ENCODE data around the gene PHAX.
"Not testable (repeated sequence)": the region's sequence is repeated elsewhere in the genome, so short reads cannot be mapped to it uniquely, and the experiment has no call there.

Gene PHAX, protein sequence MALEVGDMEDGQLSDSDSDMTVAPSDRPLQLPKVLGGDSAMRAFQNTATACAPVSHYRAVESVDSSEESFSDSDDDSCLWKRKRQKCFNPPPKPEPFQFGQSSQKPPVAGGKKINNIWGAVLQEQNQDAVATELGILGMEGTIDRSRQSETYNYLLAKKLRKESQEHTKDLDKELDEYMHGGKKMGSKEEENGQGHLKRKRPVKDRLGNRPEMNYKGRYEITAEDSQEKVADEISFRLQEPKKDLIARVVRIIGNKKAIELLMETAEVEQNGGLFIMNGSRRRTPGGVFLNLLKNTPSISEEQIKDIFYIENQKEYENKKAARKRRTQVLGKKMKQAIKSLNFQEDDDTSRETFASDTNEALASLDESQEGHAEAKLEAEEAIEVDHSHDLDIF

DNA sequence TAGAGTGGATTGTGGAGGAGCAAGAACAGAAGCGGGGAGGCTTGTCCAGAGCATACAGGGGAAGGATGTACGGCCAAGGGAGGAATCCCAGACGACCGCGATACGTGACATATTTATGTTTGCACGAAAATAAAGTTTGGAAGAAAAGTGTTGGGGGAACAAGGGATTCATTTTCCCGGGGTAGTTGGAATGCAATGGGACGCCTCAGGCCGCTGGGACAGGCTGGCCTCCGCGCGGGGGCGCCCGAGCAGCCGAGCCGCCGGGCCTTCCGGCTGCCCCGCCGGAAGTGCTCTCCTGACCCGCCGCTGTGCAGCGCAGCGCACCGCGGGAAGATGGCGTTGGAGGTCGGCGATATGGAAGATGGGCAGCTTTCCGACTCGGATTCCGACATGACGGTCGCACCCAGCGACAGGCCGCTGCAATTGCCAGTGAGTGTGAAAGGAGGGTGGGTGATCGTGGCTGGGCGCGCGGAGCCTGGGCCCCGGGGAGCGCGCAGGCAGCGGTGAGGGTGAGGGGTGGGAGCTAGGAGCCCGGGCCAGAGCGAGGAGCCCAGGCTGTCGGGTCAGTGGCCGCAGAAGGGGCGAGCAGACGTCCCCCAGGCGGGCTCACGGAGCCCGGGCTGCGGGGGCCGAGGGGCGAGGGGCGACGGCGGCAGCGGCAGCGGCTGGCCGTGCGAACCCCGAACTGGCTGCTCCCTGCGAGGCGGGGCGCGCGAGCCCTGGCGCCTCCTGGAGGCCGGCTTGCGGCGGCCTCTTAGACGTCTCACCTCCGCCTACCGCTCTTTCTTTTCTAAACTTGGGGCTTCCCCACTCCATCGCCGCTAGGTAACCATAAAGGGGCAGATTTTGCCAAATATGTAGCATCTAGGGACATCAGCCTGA lies at the start of gene PHAX:
Gene PHAX, plus strand, starts transcription at position 317 of the 881 bp plus-strand sequence. Its CDS starts 16 bp downstream, at position 333.
- peak; percentile 17 to 82 for DNase-seq

DNA sequence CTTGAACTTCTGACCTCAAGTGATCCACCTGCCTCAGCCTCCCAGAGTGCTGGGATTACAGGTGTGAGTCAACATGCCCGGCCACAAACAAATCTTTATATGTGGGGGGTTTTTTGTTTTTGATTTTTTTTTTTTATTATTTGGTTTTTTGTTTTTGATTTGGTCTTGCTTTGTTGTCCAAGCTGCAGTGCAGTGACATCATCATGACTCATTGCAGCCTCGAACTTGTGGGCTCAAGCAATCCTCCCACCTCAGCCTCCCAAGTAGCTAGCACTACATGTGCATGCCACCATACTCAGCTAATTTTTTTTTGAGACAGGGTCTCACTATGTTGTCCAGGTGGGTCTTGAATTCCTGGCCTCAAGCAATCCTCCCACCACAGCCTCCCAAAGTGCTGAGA lies 48.1 kb upstream of the PHAX start:
- DNase-seq = no peak

DNA sequence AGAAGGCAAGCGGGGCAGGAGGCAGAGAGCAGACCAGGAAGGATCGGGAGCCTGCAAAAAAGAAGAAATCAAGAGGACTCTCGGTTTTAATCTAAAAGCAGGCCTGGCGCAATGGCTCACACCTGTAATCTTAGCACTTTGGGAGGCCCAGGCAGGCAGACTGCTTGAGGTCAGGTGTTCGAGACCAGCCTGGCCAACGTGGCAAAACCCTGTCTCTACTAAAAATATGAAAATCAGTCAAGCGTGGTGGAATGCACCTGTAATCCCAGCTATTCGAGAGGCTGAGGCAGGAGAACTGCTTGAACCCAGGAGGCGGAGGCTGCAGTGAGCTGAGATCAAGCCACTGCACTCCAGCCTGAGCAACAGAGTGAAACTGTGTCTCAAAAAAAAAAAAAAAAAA lies 45.6 kb upstream of the PHAX start:
- not testable (repeated sequence) for DNase-seq

DNA sequence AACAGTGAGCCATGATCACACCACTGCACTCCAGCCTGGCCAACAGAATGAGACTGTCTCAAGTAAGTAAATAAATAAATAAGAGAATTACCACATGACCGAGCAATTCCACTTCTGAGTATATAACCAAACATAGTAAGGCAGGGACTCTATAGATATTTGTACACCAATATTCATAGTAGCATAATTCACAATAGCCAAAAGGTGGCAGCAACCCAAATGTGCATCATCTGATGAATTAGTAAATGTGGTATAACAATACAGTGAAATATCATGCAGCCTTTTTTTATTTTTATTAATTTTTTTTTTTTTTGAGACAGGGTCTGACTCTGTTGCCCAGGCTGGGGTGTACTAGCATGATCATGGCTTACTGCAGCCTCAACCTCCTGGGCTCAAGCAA lies 38.8 kb upstream of the PHAX start:
- DNase-seq = no peak

DNA sequence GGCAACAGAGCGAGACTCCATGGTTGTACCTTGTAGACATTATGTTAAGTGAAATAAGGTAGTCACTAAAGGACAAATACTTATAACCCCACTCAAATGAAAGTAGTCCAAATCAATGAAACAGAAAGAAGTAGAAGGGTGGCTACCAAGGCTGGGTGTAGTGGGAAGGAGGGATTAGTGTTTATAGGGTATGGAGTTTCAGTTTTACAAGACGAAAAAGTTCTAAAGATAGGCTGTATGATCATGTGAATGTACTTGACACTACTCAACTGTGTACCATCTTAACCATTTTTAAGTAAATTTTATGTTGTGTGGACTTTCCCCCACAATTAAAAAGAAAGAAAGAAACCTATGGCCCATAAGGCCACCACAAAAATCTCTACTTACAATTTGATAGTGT lies 37.9 kb upstream of the PHAX start:
- DNase-seq = no peak

DNA sequence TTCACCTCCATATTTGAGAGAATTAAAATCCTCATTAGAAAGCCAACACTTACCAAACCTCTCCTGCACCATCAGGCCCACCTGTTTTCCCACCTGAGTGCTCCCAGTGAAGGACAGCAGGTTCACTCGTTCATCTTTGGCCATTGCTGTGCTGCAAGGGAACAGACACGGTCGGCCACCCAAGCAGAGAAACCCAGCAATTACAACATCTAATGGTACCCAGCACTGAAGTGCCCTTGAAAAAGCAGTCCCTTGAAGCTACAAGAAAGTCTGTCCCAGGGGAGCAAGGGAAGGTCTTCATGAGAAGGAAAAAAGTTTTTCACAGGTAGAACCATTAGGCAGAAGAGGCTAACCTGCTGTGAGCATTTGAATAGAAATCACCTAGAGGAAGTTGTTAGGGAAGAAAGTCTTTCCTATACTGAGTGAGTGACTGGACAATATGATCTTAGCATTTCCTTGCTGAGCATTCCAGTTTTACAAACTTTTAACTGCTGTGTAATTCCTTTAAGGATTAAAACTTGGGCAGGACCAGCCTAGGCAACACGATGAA lies 32.5 kb upstream of the PHAX start:
- no peak for DNase-seq

DNA sequence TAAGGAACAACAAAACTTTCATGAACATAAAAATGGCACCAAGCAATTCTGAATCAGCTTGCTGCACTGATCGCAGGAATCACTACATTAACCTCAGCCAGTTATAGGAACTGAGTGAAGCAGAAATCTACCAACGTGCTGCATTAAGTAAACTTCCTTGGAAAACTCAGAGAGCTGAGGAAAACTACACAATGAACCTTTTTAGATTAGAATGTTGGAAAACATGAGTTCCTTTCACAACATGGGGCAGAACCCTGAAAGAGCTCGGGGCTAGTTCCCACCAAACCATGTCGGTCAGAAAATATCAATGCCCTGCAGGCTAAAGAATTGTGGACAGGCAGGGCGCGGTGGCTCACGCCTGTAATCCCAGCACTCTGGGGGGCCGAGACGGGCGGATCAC lies 25.1 kb upstream of the PHAX start:
- DNase-seq = no peak

DNA sequence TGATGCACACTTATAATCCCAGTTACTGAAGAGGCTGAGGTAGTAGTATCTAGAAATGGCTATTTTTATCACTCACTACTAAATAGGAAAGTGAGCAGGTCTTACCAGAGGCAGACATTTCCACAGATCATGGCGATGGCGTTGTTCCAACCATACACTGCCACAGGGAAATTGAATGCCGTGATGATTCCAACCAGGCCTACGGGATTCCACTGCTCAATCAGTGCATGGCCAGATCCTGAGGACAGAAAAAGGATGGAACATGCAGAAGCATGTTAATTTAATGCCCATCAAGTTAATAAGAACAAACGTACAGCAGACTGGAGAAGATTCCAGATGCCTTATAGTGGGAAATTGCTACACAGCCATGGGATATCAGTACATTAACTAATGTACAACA lies 23.8 kb upstream of the PHAX start:
- no peak for DNase-seq

DNA sequence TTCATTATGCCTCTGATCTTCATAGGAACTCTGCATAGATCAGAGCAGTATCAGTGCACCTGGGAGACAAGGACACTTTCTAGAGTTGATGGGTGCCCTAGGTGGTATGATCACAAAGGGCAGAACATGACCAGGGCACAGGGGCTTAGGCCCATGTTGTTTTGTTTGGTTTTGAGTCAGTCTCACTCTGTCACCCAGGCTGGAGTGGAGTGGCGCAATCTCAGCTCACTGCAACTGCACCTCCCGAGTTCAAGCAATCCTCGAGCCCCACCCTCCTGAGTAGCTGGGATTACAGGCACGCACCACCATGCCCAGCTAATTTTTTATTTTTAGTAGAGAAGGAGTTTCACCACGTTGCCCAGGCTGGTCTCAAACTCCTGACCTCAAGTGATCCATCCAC lies 23.3 kb upstream of the PHAX start:
- DNase-seq = no peak

DNA sequence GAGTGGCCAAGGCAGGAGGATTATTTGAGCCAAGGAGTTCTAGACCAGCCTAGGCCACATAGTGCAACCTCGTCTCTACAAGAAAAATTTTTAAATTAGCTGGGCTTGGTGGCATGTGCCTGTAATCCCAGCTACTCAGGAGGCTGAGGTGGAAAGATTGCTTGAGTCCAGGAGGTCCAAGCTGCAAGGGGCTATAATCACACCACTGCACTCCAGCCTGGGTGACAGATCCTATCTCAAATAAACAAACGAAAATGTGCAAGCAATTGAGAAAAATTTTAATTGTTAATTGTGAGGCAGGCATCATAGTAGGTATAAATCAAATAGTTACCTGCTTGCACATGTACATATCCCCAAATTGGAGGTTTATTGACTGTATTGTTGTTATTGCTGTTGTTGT lies 21.0 kb upstream of the PHAX start:
- DNase-seq = no peak

DNA sequence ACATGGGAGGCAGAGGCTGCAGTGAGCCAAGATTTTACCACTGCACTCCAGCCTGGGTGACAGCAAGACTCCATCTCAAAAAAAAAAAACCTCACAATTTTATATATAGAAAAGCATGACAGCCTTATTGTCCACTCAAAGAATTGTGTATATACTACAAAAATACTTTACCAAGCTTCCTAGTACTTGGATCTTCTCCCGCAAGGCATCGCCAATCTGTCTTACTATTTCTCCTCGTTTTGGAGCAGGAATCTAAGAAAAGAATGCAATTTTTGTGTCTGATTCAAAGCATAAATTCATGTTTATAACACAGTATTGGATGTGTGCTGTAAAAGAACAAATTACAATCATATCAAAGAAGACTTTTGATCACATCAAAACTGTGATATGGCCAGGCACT lies 17.0 kb upstream of the PHAX start:
- DNase-seq = no peak

DNA sequence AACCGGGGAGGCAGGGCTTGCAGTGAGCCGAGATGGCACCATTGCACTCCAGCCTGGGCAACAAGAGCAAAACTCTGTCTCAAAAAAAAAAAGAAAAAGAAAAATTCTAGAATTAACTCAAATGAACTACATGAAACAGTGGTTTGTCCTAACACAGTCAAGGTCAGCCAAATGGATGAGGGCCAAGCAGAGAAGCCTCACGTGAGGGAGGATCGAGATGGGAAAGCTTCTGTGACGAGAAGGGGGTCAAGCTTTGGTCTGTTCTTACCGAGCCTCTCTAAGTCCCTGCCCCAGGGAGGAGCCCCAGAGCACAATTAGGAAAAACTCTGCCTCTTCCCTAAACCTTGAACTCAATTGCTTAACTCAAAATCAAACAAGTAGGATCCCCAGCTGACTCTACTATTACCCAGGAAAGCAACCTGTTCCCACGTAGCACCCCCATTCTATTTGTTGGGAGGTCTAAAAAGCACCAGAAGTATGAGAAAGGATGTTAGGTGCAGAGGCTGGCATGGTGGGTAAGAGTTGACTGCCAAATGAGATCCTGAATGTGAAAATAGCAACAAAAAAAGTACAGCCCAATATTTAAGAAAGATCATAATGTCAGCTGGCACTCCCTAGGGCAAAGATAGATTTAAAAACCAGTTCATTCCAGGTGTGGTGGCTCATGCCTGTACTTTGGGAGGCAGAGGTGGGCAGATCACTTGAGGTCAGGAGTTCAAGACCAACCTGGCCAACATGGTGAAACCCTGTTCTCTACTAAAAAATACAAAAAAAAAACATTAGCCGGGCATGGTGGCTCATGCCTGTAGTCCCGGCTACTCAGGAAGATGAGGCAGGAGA lies 13.0 kb upstream of the PHAX start:
- no peak for DNase-seq

DNA sequence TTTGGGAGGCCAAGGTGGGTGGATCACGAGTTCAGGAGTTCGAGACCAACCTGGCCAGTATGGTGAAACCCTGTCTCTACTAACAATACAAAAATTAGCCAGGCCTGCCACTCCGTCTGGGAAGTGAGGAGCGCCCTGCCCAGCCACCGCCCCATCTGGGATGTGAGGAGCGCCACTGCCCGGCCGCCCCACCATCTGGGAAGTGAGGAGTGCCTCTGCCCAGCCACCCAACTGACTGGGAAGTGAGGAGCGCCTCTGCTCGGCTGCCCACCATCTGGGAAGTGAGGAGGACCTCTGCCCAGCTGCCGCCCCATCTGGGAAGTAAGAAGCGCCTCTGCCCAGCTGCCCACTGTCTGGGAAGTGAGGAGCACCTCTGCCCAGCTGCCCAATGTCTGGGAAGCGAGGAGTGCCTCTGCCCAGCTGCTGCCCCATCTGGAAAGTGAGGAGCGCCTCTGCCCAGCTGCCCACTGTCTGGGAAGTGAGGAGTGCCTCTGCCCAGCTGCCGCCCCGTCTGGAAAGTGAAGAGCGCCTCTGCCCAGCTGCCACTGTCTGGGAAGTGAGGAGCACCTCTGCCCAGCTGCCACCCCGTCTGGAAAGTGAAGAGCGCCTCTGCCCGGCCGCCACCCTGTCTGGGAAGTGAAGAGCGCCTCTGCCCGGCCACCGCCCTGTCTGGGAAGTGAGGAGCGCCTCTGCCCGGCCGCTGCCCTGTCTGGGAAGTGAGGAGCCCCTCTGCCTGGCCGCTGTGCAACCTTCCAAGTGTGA lies 11.0 kb upstream of the PHAX start:
- no peak for DNase-seq

DNA sequence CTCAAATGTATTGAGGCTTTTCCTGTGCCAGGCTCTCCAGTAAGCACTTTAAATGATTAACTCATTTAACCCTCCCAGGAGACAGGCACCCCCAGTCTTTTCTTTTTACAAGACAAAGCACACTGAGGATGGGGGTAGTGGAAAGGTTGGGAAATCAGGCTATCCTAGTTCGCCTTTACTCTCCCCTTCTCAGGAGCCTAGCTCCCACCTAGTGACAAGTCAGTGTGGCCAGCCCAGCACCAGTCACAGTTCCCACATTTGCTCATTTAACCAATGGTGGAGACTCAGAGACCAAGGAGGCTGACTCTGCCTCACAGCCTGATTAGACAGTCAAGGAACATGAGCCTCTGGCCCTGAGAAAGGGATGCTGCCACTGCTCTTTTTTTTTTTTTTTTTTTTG lies 9.2 kb upstream of the PHAX start:
- DNase-seq = no peak

DNA sequence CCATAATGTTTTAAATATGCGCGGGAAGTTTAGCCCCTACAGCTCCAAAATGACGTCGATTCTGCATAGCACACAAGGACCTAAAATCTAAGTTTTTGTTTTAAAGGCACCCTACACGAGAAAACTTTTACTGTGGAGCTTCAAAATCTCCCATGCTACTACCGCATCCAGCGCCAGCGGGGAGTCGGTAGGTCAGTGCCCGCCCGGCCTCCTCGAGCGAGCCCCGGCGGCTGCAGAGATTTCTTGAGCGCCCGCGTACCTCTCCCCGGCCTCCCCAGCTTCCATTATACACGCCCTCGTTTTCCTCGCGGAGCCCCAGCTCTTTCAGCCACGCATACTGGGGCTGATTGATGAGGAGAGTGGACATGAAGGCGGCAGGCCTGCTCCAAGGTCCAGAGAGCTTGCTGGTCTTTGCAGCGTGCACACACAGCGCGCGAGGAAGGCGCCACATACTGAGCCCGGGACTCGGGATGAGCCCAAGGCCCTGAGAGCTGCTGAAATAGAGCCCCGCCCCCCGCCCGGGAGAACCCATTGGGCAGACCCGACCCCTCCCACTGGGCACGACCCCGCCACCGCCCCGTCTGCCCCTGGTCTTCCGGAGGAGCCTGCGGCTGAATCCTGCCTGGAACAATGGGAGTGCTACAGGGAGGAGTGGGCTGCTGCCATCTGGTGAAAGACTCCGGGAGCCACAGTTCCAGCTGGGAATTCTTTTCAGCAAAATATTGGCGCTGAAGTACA lies 5.8 kb upstream of the PHAX start, which contains the start of gene ALDH7A1:
Gene ALDH7A1, minus strand, starts transcription at position 472 of the 738 bp plus-strand sequence. Its CDS starts 21 bp downstream, at position 451.
- DNase-seq = peak; percentile 97 to 99

DNA sequence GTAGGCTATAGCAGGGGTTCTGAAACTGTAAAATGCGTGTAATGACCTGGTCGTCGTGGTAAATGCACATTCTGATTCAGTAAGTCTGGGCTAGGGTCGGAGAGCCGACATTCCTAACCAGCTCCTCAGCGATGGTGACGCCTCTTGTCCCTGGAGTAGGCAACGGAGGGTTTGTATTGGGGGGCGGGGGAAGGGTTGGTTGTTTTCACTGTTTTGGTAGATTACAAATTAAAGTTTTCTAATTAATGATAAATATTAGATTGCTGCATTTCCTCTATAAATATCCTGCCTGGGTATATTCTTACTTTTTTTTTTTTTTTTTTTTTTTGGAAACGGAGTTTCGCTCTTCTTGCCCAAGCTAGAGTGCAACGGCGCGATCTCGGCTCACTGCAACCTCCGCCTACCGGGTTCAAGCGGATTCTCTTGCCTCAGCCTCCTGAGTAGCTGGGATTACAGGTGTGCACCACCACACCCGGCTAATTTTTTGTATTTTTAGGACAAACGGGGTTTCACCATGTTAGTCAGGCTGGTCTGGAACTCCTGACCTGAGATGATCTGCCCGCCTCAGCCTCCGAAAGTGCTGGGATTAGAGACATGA lies 5.2 kb upstream of the PHAX start:
- DNase-seq = no peak

DNA sequence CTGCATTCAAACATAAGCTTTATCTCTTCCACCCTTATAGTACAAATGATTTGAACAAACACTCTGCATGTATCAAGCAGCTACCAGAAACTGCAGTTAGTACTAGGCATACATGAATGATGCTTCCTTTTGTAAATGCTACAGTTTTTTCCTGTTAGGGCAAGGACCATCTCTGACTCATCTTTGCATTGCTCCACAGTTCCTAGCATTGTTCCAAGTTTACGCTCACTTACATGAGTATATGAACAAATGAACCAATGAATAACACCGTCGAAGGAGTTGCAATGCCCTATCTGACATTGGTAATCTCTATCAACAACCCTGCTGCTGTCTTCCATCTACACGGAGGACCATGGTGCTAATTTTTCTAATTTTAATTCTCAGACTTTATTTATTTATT lies 3.6 kb upstream of the PHAX start:
- no peak for DNase-seq

DNA sequence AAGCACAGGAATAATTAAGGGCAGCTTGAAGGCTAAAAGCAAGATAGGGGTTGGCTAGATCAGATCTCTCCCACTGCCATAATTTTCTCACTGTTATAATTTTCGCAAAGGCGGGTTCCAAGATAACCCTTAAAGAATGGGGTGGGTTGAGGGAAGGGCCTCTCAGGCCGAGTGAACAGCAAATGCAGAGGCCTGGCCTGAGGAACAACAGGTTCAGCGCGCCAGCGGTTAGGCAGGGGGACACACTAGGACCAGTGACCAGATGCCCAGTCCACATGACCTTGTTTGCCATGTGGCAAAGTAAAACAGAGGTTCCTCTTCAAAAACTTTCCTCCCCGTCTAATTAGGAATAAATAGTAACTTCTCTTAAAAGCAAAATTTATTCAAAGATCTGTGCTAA lies 1.2 kb upstream of the PHAX start:
- DNase-seq = no peak

DNA sequence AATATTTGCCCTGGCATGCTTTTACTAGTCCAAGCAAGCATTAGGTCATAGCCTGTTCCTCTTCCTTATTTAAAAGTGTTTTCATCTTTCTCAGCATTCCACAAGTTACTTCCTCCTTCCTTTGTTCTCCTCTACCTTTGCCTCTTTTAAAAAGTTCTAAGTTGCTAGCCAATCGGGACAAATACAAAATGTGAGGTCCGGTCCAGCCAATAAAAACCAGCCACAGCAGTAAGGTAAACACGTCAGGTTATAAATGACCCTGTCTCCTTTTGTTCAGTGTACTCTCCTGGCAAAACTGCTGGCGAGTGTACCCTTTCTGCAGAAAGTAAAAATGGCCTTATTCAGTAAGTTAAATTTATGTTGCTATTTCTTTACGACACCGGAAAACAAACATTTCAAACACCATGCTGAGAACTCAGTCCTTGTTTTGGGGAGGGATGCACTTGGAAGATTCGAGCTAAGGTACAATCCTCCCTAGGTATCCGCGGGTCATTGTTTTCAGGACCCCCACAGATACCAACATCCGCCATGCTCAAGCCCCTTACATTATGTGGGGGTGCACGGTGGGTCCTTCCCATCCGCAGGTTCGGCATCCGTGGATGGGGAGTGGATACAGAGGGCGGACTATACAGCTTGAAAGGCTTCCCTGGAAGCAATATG lies 646 bp upstream of the PHAX start:
- DNase-seq = not testable (repeated sequence)

DNA sequence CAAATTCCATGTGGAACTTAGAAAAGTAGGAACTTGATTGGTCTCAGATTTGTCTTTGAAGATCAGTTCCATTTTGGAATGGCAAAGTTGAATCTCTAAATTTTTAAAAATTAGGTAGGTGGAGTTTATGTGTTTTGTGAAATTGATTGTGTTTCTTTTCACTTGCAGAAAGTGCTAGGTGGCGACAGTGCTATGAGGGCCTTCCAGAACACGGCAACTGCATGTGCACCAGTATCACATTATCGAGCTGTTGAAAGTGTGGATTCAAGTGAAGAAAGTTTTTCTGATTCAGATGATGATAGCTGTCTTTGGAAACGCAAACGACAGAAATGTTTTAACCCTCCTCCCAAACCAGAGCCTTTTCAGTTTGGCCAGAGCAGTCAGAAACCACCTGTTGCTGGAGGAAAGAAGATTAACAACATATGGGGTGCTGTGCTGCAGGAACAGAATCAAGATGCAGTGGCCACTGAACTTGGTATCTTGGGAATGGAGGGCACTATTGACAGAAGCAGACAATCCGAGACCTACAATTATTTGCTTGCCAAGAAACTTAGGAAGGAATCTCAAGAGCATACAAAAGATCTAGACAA lies 2.8 kb downstream of the PHAX start:
- DNase-seq = no peak
